ENCODE results near the gene COPS9.

The COPS9 gene

GRCh38 chr2:240136013-240136670 lies at the start of gene COPS9:
Gene COPS9 (minus strand): TSS chr2:240136305. CDS start chr2:240136284, 21 bp downstream.
- peak; percentile 25 for DNase-seq

DNA sequence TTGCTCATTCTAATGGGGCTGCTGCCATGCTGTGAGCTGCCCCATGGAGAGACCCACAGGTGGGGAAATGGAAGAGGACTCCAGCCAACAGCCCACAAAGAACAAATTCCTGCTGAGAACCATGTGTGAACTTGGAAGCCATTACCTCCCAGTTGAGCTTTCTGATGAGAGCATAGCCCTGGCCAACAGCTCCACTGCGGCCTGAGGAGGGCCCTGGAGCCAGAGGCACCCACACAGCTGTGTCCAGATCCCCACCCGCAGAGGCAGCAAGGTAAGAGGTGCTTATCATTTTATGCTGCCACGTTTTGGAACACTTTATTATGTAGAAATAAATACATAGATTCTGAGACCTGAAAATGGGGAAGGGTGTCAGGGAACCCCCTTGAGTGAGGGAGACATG lies 48.6 kb upstream of the COPS9 start:
- DNase-seq, result no peak

DNA sequence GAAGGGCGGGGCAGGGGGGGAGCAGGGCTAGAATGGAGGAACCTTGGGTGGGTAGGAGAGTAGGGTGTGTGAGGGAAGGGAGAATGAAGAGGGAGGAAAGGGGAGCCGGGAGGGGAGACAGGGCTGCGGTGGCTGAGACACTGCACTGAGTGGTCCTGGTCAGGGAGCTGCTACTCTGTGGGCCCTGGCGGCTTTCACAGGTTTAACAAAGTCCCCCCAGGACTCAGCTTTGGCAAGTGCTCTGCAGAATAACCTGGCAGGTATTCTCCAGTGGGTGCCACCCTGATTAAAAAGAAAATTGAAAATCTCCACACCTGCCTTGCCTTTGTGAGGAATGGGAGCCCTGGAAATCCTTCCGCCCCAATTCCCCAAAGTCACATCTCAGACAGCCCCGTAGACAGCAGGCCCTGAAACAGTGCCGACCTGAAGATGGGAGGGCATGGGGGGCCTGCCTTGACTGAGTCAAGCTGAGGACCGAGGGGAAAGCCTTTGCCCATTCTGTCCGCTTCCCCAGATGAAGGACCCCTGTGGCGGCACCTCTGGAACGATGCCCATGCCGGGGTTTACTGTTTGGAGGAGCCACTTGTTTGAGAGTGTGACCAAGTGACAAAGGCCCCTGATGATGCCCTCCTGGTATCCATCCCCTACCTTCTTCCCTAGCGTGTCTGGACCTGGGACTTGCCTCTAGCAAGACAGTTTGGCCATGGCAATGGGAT lies 47.9 kb upstream of the COPS9 start:
- DNase-seq, result no peak

DNA sequence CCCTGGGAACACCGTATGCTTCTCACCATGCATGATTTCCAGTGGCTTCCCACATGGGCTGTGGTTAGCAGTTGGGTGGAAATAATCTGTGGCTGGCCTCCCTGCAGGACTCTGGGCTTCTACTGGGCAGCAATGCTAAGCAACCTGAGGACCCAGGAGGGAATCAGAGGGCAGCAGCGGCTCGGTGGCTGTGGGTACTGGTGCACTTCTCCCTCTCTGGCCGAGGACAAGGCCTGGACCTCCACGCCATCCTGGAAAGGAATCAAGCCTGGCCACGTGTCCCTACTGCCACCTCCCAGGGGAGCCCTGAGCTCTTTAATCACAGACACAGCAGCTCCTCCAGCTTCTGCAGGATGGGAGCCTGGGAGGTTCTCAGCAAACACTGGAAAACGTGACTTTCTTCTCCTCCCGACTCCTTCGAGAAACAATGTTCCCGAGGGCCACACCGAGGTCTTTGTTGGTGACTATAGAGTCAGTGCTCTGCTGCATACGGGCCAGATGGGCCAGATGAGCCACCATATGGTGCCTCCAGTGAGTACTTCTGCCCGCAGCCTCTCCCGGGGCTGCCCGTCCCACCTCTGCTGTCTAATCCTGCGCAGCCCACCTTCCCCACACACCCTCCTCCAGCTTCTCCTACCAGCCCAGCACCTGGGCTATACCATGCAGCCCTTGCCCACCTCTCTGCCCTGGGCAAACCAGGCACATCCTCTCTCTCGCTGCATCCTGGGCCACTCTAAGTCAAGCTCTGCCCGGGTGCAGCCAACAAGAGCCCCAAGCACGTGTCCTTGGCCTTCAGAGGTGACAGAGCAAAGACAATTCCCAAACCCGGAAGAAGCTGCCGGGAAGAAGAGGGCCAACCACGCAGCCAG lies 47.1 kb upstream of the COPS9 start:
- no peak for DNase-seq

GRCh38 chr2:240182476-240182875 lies 46.4 kb upstream of the COPS9 start:
- no peak for DNase-seq

GRCh38 chr2:240182001-240182400 lies 45.9 kb upstream of the COPS9 start:
- DNase-seq, result no peak

GRCh38 chr2:240179941-240180666 lies 44.0 kb upstream of the COPS9 start:
- DNase-seq, result no peak

DNA sequence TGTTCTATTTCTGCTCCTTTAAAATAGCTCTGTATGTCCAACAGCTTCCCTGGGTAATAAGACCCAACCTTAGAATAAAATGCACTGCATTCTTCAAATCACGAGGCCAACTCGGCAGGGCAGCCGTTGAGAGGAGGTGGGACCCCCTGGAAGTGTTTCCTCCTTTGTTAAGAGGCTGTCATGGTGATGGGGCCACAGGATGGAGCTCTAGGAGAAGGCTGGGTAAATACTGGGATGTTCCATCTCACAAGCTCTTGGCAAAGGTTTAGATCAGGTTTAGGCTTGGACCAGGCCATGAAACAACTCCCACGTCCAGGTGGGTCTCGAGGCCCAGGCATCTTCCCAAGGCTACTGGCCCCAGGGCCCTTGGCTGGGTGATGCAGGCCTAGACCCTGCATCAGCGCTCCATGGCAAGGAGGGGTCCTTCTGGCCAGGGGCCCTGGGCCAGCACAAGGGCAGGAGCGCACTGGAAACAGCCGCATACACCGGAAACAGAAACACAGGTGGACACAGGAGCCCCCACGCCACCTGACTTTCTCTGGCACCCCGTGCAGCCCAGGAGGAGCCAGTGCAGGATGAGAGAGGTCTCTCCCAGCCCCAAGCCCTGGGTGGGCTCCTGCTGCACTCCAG lies 43.2 kb upstream of the COPS9 start:
- no peak for DNase-seq

DNA sequence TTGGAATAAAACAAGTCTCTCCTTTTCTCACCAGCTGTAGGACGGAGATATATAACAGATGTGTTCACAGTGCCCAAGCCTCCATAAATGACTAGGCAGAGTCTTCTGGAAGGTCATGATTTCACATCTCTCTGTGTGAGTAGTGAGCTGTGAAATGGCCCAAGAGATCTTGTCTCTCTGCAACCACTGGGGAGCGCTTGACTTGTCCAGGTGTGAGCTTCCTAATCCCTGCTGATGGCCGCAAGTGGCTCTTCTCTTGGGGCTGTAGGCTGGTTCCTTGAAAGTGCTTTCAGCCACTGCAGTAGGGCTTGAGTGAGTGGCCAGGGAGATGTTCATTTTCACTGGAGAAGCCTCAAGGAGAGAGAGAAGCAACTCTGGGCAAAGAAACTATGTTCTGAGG lies 42.5 kb upstream of the COPS9 start:
- no peak for DNase-seq

DNA sequence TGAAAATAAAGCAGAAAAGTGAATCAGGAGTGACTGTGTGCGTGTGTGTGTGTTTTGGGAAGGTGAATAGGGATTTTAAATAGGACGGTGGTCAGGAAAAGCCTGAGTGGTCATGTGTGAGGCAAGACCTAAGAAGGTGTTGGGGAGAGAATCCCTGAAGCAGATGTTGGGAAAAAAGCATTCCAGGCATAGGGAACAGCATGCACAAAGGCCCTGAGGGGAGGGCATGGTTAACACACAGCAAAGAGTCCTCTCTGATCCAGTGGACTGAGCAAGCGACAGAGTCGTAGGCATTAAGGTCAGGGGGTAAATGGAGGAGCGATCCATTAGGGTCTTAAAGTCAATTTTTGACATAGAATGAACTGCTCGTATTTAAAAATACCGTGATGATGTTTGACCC lies 38.4 kb upstream of the COPS9 start:
- no peak for DNase-seq

DNA sequence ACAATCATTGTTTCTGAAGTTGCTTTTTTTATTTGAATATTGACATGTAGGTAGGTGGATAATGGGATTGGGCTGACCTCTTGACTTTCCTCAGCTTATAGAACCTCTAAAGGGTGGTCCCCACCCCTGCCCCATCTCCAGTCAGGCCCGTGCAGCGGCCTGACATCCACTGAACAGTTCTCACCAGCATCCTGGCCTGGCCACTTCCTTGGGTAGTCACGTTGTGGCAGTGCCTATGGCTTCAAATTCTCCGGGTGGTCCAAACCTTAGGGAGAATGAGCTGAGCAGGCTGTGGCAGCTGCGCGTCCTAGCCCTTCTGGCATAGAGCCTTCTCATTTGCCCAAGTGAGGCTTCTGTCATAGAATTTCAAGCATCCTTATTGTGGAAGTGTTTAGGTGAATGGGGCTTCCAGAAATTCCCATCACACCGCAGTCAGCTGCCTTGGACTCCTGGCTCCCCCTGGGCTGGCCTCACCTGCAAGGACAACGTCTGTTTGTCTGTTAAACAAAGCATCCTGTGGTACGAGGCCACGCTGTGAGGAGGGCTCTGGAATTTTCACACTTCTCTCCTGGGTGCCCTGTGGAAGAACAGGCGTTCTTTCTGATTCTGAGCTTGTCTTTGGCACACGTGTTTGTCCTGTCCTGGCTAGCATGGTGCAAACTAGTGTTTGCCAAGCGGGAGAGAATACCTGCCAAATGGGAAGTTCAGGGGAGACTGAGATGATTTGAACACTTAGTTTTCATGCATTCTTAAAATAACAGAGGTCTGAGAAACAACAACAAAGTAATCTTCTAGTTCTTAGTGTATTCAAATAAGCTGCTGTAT lies 36.2 kb upstream of the COPS9 start:
- no peak for DNase-seq

- no peak for DNase-seq
Measured at GRCh38 chr2:240170883-240171282, 34.8 kb upstream of the COPS9 start.

DNA sequence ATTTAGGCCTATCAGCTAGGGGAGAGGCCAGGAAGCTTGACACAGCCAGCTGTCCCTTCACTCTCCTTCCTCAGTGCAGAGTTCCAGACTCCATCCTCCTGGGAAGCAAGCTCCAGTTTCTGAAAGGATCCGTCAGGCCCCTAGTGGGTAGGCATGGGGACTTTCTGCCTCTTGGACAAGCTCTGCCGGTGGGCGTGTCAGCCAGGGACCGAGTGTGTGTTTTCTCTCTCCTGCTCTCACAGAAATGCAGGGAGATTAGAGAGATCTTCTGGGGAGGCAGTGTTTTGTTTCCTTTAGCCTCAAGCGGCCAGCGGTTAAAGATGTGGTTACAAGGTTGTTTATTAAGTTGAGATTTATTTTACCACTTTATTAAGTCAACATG lies 34.2 kb upstream of the COPS9 start:
- DNase-seq, result no peak

DNA sequence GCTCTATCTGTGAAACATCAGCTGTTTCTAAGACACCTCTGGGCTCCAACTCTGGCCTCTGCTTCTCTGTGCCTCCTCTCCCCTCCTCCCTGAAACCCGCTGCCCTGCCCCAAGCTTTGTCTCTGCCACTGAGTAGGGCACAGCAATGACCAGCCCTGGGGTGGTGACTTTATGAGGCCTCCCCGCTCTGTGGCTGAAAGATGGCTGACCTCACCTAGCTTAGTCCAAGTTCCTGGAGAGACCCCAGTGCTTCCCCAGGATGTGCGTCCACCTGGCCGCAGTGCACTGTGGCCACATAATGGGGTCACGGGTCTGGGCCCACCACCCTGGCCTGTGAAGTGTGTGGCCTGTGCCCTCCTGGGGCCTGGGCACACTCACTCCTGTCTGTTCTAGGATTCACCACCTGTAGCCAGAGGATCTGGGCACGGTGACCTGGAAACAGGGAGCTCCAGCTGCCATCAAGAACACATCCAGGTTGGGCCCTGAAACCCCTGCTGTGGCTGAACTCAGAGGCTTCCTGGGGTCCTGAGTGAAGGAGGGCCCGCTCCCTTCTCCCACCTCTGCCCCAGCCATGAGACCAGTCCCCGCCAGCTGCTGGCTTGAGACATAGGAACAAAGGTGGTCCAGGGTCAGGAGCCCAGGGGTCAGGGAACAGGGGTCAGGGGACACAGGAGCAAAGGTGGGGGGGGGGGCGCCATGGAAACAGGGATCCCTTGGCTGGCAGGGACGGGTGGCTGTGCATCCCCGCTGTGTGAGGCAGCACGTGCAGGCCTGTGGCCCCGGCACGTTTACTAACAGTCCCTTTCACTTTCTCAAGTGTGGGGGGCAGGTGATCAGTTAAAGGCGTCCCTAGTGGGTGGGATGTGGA lies 33.6 kb upstream of the COPS9 start:
- no peak for DNase-seq

GRCh38 chr2:240168546-240169361 lies 32.6 kb upstream of the COPS9 start:
- DNase-seq, result no peak

DNA sequence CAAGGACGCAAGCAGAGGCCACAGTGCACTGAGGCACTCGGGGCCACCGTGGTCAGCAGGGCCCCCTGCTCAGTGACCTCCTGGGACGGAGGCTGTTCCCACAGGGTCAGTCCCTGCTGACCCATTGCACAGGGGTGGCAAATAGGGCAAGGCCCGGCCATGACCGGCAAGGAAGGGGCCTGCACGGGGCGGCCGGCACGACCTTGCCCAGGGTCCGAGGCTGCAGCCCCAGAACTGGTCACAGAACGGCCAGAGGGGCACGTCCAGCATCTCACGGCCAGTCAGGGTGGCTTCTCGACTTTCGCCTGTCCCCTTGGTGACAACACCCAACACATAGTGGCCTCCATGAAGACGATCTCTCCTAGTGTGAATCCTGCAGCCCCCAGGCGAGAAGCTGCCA lies 31.9 kb upstream of the COPS9 start:
- DNase-seq, result no peak

DNA sequence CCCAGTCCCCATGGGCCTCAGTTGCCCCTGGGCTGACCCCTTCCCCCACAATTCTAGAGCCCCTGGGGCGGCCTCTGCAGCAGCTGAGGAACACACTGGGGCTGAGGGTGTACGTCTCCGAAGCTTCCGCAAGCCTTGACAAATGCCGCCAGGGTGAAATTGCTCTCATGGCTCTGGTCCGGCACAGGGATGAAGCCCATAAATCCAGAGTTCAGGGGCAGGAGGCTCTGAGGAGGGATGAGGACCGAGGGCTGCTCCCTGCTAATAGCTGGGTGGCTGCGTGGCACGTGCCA lies 31.4 kb upstream of the COPS9 start:
- DNase-seq, result no peak

DNA sequence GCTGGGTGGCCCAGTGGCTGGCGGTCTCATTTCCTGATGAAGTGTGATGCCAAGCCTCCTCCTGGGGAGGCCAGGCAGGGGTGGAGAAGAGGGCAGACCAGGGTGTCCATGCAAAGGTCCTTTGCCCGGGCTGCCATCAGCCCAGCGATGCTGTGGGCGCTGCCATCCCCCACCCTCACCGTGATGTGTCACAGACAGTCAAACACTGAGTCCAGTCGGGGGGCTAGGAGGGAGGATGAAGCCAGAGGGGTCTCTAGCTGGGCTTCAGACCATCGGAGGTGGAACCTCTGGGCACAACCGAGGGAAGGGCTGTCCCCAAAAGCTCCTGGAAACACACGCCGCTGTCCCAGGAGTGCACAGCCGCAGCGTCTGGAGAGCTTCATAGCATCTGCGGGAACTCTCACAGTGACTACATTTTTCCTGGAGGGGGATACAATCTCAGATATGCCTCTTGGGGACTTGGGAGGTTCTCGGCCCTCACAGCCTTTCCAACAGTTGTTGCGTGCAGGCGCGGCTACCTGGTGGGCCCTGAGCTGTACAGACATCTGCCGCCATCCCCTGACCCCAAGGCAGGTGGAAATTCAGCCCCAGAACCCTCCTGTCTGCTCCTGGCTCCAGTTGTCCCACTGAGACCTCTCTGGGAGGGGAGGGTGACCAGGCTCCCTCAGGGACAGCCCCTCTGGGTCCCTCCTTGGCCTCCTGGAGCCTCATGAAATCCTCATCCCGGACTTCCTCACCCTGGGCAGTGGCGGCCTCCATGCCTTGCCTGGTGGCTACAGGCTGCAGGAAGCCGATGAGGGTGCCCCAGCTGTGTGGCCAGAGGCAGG lies 30.9 kb upstream of the COPS9 start:
- DNase-seq, result no peak

DNA sequence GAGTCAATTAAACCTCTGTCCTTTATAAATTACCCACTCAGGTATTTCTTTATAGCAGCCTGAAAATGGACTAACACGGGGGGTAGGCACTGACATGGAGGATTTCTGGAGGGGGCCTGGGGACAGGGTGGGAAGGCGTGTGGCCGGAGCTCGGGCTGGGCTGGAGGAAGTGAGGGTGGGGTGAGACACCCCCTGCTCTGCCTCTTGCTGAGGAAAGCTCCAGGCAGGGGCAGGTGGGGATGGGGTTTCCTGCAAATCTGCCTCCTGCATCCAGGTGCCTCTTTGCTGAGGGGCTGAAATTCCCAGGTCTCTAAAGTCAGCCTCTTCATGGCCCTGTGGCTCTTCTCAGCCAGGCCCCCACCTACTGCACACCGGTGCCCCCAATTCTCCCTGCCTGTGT lies 30.1 kb upstream of the COPS9 start:
- DNase-seq, result no peak
